ENCODE measurements around the gene SLC27A4. TPM values are rescaled to one million over a fixed set of nuclear protein-coding genes. Genes with fewer than 3 reads are reported as not detected.

SLC27A4 gene
- total and polyA plus RNA-seq, 2 of the 13 experiments (the other 11 are each of a cell fraction or from before 2014, with no cell fraction given), result 10.6 to 18.8 TPM

DNA sequence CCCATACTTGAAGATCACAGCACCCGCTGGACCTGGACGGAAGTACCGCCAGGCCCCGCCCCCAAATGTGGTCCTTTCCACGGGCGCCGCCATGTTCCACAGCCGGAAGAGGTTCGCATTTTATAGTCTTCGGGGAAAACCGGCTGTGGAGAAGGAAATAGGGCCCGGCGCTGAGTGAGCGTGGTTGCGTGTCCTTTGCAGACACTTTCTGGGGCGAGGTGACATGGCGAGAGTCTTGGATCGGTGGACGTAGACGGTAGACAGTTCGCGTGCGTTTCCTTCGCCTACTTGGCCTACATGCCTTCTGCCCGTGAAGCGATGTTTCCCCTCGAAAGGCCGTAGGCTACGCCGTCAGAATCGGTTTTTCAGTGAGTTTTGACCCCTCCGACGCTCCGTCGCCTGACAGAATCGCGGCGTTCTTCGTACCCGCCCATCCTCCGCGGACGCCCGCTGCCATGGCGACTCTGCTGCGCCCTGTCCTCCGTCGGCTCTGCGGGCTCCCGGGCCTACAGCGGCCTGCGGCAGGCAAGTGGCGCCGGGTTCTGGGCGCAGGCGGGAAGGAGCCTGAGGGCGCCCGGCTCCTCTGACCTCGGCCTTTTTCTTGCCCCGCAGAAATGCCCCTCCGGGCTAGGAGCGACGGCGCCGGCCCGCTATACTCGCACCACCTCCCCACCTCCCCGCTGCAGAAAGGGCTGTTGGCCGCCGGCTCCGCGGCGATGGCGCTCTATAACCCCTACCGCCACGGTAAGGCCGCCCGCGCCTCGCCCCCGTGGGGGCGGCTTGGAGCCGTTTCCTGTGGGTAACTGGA, 17.7 kb upstream of the SLC27A4 start, which contains the start of the genes COQ4 and TRUB2 (continued):
- TF ChIP-seq, protein P1, sequence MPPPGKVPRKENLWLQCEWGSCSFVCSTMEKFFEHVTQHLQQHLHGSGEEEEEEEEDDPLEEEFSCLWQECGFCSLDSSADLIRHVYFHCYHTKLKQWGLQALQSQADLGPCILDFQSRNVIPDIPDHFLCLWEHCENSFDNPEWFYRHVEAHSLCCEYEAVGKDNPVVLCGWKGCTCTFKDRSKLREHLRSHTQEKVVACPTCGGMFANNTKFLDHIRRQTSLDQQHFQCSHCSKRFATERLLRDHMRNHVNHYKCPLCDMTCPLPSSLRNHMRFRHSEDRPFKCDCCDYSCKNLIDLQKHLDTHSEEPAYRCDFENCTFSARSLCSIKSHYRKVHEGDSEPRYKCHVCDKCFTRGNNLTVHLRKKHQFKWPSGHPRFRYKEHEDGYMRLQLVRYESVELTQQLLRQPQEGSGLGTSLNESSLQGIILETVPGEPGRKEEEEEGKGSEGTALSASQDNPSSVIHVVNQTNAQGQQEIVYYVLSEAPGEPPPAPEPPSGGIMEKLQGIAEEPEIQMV (CRISPR knock-in tag; IDR thresholded peaks at IDR 0.05; ENCODE audit: low read depth), result peak; percentile 68
- TF ChIP-seq RBFOX2 (IDR thresholded peaks at IDR 0.05; ENCODE audit: low read depth, low read length) (peak; percentile 86), NFRKB (IDR thresholded peaks at IDR 0.05) (no peak), CENPT (CRISPR knock-in tag; IDR thresholded peaks at IDR 0.05; ENCODE audit: low read depth) (0 out of 2 replicates have a peak, but pooled peaks have one; percentile 32), TMF1 (CRISPR knock-in tag; IDR thresholded peaks at IDR 0.05; ENCODE audit: low read depth) (no peak), GFI1 (CRISPR knock-in tag; IDR thresholded peaks at IDR 0.05; ENCODE audit: borderline replicate concordance) (peak; percentile 61; the same call in 1 of the 2 replicates), ZFAT (CRISPR knock-in tag; conservative IDR thresholded peaks at IDR 0.05) (no peak), ZSCAN9 (CRISPR knock-in tag; IDR thresholded peaks at IDR 0.05; ENCODE audit: borderline replicate concordance) (no peak; the same call in 1 of the 2 replicates), ZC3H13 (CRISPR knock-in tag; IDR thresholded peaks at IDR 0.05) (peak; percentile 47; the same call in 1 of the 2 replicates), MZF1 (CRISPR knock-in tag; IDR thresholded peaks at IDR 0.05; ENCODE audit: borderline replicate concordance) (no peak), PAWR (CRISPR knock-in tag; IDR thresholded peaks at IDR 0.05; ENCODE audit: borderline replicate concordance) (no peak), CHCHD3 (CRISPR knock-in tag; IDR thresholded peaks at IDR 0.05) (no peak), SP5 (CRISPR knock-in tag; IDR thresholded peaks at IDR 0.05; ENCODE audit: borderline replicate concordance, low read depth) (peak; percentile 14; the same call in 1 of the 2 replicates)
- TF ChIP-seq, protein P2, sequence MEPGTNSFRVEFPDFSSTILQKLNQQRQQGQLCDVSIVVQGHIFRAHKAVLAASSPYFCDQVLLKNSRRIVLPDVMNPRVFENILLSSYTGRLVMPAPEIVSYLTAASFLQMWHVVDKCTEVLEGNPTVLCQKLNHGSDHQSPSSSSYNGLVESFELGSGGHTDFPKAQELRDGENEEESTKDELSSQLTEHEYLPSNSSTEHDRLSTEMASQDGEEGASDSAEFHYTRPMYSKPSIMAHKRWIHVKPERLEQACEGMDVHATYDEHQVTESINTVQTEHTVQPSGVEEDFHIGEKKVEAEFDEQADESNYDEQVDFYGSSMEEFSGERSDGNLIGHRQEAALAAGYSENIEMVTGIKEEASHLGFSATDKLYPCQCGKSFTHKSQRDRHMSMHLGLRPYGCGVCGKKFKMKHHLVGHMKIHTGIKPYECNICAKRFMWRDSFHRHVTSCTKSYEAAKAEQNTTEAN (CRISPR knock-in tag; conservative IDR thresholded peaks at IDR 0.05), result 0 out of 2 replicates have a peak, but pooled peaks have one; percentile 38
- TF ChIP-seq, protein P3, sequence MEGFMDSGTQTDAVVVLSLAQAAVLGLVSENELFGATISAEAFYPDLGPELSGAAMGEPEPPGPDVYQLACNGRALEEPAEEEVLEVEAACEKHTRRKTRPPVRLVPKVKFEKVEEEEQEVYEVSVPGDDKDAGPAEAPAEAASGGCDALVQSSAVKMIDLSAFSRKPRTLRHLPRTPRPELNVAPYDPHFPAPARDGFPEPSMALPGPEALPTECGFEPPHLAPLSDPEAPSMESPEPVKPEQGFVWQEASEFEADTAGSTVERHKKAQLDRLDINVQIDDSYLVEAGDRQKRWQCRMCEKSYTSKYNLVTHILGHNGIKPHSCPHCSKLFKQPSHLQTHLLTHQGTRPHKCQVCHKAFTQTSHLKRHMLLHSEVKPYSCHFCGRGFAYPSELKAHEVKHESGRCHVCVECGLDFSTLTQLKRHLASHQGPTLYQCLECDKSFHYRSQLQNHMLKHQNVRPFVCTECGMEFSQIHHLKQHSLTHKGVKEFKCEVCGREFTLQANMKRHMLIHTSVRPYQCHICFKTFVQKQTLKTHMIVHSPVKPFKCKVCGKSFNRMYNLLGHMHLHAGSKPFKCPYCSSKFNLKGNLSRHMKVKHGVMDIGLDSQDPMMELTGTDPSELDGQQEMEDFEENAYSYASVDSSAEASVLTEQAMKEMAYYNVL (CRISPR knock-in tag; IDR thresholded peaks at IDR 0.05; ENCODE audit: borderline replicate concordance), result no peak; the same call in 1 of the 2 replicates
- TF ChIP-seq, protein P4, sequence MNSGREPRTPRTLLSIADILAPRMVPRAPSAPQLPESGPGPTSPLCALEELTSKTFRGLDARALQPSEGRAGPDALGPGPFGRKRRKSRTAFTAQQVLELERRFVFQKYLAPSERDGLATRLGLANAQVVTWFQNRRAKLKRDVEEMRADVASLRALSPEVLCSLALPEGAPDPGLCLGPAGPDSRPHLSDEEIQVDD (CRISPR knock-in tag; IDR thresholded peaks at IDR 0.05; ENCODE audit: borderline replicate concordance), result 0 out of 2 replicates have a peak, but pooled peaks have one; percentile 57
- TF ChIP-seq, protein P5, sequence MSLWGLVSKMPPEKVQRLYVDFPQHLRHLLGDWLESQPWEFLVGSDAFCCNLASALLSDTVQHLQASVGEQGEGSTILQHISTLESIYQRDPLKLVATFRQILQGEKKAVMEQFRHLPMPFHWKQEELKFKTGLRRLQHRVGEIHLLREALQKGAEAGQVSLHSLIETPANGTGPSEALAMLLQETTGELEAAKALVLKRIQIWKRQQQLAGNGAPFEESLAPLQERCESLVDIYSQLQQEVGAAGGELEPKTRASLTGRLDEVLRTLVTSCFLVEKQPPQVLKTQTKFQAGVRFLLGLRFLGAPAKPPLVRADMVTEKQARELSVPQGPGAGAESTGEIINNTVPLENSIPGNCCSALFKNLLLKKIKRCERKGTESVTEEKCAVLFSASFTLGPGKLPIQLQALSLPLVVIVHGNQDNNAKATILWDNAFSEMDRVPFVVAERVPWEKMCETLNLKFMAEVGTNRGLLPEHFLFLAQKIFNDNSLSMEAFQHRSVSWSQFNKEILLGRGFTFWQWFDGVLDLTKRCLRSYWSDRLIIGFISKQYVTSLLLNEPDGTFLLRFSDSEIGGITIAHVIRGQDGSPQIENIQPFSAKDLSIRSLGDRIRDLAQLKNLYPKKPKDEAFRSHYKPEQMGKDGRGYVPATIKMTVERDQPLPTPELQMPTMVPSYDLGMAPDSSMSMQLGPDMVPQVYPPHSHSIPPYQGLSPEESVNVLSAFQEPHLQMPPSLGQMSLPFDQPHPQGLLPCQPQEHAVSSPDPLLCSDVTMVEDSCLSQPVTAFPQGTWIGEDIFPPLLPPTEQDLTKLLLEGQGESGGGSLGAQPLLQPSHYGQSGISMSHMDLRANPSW (CRISPR knock-in tag; IDR thresholded peaks at IDR 0.05; ENCODE audit: borderline replicate concordance), result peak; percentile 48; the same call in 1 of the 2 replicates
